Bronchial epithelial cell (primary cell): ENCODE data around the gene BLM. TPM values are rescaled to one million over a fixed set of nuclear protein-coding genes. Genes with fewer than 3 reads are reported as not detected.

Experiments
- DNase-seq: peaks from one replicate; pipeline ENCODE4 v3.0.0-alpha.2; 2010; ENCODE audit warnings: low read depth
- FAIRE-seq: peaks from 2 replicates; lab custom pipeline; 2011; peaks lifted over from hg19 to GRCh38; lab: Jason Lieb, UNC
- H3K27me3 ChIP-seq: 2 replicates; pipeline ENCODE4 v1.5.1; 2011; ENCODE audit warnings: low read length; ENCODE audit not compliant: control insufficient read depth, insufficient read depth
- H3K36me3 ChIP-seq: 2 replicates; pipeline ENCODE4 v1.5.1; 2011; ENCODE audit warnings: low read length; ENCODE audit not compliant: control insufficient read depth, insufficient read depth
- H3K4me3 ChIP-seq: 2 replicates; pipeline ENCODE4 v1.5.1; 2011; ENCODE audit warnings: mild to moderate bottlenecking, low read depth, low read length, control low read depth
- CTCF ChIP-seq: IDR thresholded peaks from 2 replicates; pipeline ENCODE4 v1.5.1; 2011; ENCODE audit warnings: mild to moderate bottlenecking, moderate library complexity, low read length, control low read depth, inconsistent platforms; ENCODE audit not compliant: insufficient read depth, severe bottlenecking
- total RNA-seq: library from RNA; depleted of rRNA; stranded (reverse); fragments of >200 nt; gene quantifications from 2 replicates; pipeline ENCODE4 v1.2.1, GENCODE V29; 2014

The BLM gene
- total RNA-seq, 1 donor from 2014 or later = 0.26 TPM

- Histone ChIP-seq H3K36me3 (no peaks in the 10 kb centered on the region), H3K27me3 (no peaks in the 10 kb centered on the region), H3K4me3 (no peak overlapping the region)
- no peak for FAIRE-seq
- TF ChIP-seq CTCF = no peak
- no peak for DNase-seq
Observed at GRCh38 chr15:90838544-90838943, 121.4 kb downstream of the BLM start.

GRCh38 chr15:90839187-90840071 is 122.3 kb downstream of the BLM start:
- H3K27me3 ChIP-seq = no peaks in the 10 kb centered on the region
- TF ChIP-seq CTCF = no peak
- H3K4me3 ChIP-seq = peak overlapping the region; percentile 3
- DNase-seq = peak; percentile 77
- FAIRE-seq = no peak
- no peaks in the 10 kb centered on the region for H3K36me3 ChIP-seq

DNA sequence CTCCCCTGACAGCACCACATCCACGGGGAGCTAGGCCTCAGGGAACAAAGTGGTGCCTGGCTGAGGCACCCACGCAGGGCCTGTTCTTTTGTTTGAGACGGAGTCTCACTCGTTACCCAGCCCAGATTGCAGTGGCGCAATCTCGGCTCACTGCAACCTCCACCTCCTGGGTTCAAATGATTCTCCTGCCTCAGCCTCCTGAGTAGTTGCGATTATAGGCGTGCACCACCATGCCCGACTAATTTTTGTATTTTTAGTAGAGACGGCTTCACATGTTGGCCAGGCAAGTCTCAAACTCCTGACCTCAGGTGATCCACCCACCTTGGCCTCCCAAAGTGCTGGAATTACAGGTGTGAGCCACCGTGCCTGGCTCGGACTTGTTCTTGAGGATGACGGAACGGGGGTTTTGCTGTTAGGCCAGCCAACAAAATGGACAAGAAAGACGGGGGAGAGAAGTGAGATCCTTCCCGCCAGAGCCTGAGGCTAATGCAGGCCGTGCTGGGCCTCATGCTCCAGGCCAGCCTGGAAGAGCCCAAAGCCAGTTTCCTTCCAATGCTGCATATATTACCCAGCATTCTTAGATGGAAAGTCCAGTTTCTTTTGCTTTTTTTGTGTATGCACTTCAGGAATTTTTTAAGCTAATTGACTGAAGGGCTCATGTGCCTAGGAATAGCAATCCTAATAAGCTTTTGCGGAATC is 123.2 kb downstream of the BLM start:
- FAIRE-seq = no peak
- no peaks in the 10 kb centered on the region for H3K27me3 ChIP-seq
- no peak for TF ChIP-seq CTCF
- DNase-seq = no peak
- no peaks in the 10 kb centered on the region for H3K36me3 ChIP-seq
- H3K4me3 ChIP-seq = no peak overlapping the region

GRCh38 chr15:90840954-90841353 is 123.8 kb downstream of the BLM start:
- Histone ChIP-seq H3K36me3 (no peaks in the 10 kb centered on the region), H3K4me3 (no peak overlapping the region), H3K27me3 (no peaks in the 10 kb centered on the region)
- no peak for TF ChIP-seq CTCF
- no peak for DNase-seq
- FAIRE-seq = no peak

GRCh38 chr15:90844696-90845095 is 127.5 kb downstream of the BLM start:
- Histone ChIP-seq H3K36me3 (no peaks in the 10 kb centered on the region), H3K4me3 (no peak overlapping the region)
- FAIRE-seq = no peak

More at GRCh38 chr15:90844696-90845095, 127.5 kb downstream of the BLM start:
- H3K27me3 ChIP-seq = no peaks in the 10 kb centered on the region
- TF ChIP-seq CTCF = no peak
- no peak for DNase-seq
